Measurements from ENCODE around the gene OR6N2. TPM values are rescaled to one million over a fixed set of nuclear protein-coding genes. Genes with fewer than 3 reads are reported as not detected.

OR6N2 gene
- total and polyA plus RNA-seq, 9 of the 15 experiments (the other 6 are each of a cell fraction or from before 2014, with no cell fraction given) = not detected

- TF ChIP-seq PBX2 (CRISPR knock-in tag; IDR thresholded peaks at IDR 0.05; ENCODE audit: low read depth) = no peak
- TF ChIP-seq PBX2 (tag; conservative IDR thresholded peaks at IDR 0.05; ENCODE audit: low read depth) = no peak
- TF ChIP-seq ZNF444 (CRISPR knock-in tag; IDR thresholded peaks at IDR 0.05) = no peak
Observed at GRCh38 chr1:158830074-158830677, 49.2 kb upstream of the OR6N2 start (continued).

- CTCF ChIA-PET (ENCODE audit: low intra/inter-chr PET ratio) = no interaction called here
- intact Hi-C loops (cut with micrococcal nuclease) (no loop called here), in situ Hi-C loops (cut with MboI) (no loop called here)
- Histone ChIP-seq H3K4me1 (replicated peaks in 1 of 2; ENCODE audit: control insufficient read depth in 2 of 2, insufficient read depth in 2 of 2, low read length in 2 of 2) (peaks cover 0 to 28% of the 10 kb centered on the region in 2 experiments; a peak in 3 of 5 replicates), H3K27ac (ENCODE audit: extremely low read depth, low read depth, low read length) (no peak overlapping the region), H3K36me3 (ENCODE audit: control insufficient read depth, insufficient read depth, low read length) (no peaks in the 10 kb centered on the region), H3K9me1 (ENCODE audit: control insufficient read depth, insufficient read depth, low read length) (no peaks in the 10 kb centered on the region), H4K20me1 (replicated peaks; ENCODE audit: control insufficient read depth, insufficient read depth, low read length) (no peaks in the 10 kb centered on the region), H3K9ac (ENCODE audit: insufficient read depth in 1 of 2, low read depth in 2 of 2, low read length in 2 of 2) (no peak overlapping the region), H3K4me3 (no peak overlapping the region), H2AFZ (ENCODE audit: low read depth, low read length) (no peak overlapping the region), H3K9me3 (replicated peaks; ENCODE audit: control insufficient read depth, insufficient read depth, low read depth, low read length) (peaks cover 4% of the 10 kb centered on the region; the same call in 1 of the 2 replicates), H3K79me2 (ENCODE audit: control insufficient read depth, insufficient read depth, low read length) (no peaks in the 10 kb centered on the region), H3K27me3 (ENCODE audit: control insufficient read depth in 2 of 2, insufficient read depth in 2 of 2, low read length in 2 of 2) (no peaks in the 10 kb centered on the region), H3K4me2 (ENCODE audit: insufficient read depth, low read length) (no peak overlapping the region)
- FAIRE-seq (no peak), ATAC-seq (no peak), DNase-seq (ENCODE audit: extremely low read depth in 1 of 4, low spot score in 3 of 4) (no peak)
- BruUV-seq (replicated peaks) = no TSS peak
- POLR2A ChIA-PET = no interaction called here
- WGBS (ENCODE audit: insufficient coverage, low coverage, missing lambda C conversion rate) = 44% methylated on average over 1 of the region's 1 CpG
- TF ChIP-seq ZNF324 (CRISPR knock-in tag; IDR thresholded peaks at IDR 0.05) (no peak), ZNF583 (CRISPR knock-in tag; IDR thresholded peaks at IDR 0.05) (no peak), ZHX1 (conservative IDR thresholded peaks at IDR 0.05; ENCODE audit: low read length) (no peak), ATF3 (IDR thresholded peaks at IDR 0.05) (no peak), ATF3 (CRISPR knock-in tag; conservative IDR thresholded peaks at IDR 0.05) (no peak), ZNF586 (CRISPR knock-in tag; conservative IDR thresholded peaks at IDR 0.05) (no peak), EGR1 (conservative IDR thresholded peaks at IDR 0.05) (no peak), CCNT2 (IDR thresholded peaks at IDR 0.05; ENCODE audit: borderline replicate concordance, extremely low read depth, insufficient read length, low read depth, low read length) (no peak), RBM25 (IDR thresholded peaks at IDR 0.05; ENCODE audit: low read depth, low read length, severe bottlenecking) (peak; percentile 97), ZKSCAN3 (CRISPR knock-in tag; IDR thresholded peaks at IDR 0.05) (no peak)
- TF ChIP-seq, protein P1, sequence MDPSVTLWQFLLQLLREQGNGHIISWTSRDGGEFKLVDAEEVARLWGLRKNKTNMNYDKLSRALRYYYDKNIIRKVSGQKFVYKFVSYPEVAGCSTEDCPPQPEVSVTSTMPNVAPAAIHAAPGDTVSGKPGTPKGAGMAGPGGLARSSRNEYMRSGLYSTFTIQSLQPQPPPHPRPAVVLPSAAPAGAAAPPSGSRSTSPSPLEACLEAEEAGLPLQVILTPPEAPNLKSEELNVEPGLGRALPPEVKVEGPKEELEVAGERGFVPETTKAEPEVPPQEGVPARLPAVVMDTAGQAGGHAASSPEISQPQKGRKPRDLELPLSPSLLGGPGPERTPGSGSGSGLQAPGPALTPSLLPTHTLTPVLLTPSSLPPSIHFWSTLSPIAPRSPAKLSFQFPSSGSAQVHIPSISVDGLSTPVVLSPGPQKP (CRISPR knock-in tag; IDR thresholded peaks at IDR 0.05) = no peak
Observed at GRCh38 chr1:158821723-158822122, 40.7 kb upstream of the OR6N2 start.

Data from K562 (cell line).